HEK293T (cell line): ENCODE measurements around the gene AHNAK.

Experiments used
- ARNT ChIP-seq: fragments of 450-650 bp; IDR thresholded peaks from 2 replicates; pipeline ENCODE4 v1.6.1; 2017; ENCODE audit warnings: mild to moderate bottlenecking
- BHLHE40 ChIP-seq: fragments of 450-650 bp; IDR thresholded peaks from 2 replicates; pipeline ENCODE4 v1.6.1; 2016; ENCODE audit warnings: mild to moderate bottlenecking, moderate library complexity, borderline replicate concordance
- CTBP1 ChIP-seq: fragments of 450-650 bp; IDR thresholded peaks from 2 replicates; pipeline ENCODE4 v1.6.1; 2016; ENCODE audit warnings: borderline replicate concordance
- FOXA1 ChIP-seq: fragments of 450-650 bp; IDR thresholded peaks from 2 replicates; pipeline ENCODE4 v1.6.1; 2016; ENCODE audit warnings: mild to moderate bottlenecking
- FOXK2 ChIP-seq: fragments of 450-650 bp; IDR thresholded peaks from 2 replicates; pipeline ENCODE4 v1.6.1; 2016; ENCODE audit warnings: mild to moderate bottlenecking
- HDGF ChIP-seq: fragments of 450-650 bp; IDR thresholded peaks from 2 replicates; pipeline ENCODE4 v1.6.1; 2017; ENCODE audit warnings: antibody characterized with exemption, borderline replicate concordance
- LEF1 ChIP-seq: fragments of 450-650 bp; IDR thresholded peaks from 2 replicates; pipeline ENCODE4 v1.6.1; 2017; ENCODE audit warnings: mild to moderate bottlenecking, borderline replicate concordance
- NFRKB ChIP-seq: fragments of 450-650 bp; IDR thresholded peaks from 2 replicates; pipeline ENCODE4 v1.6.1; 2016; ENCODE audit warnings: mild to moderate bottlenecking, moderate library complexity
- SP1 ChIP-seq: fragments of 450-650 bp; IDR thresholded peaks from 2 replicates; pipeline ENCODE4 v1.6.1; 2017
- TARDBP ChIP-seq: fragments of 450-650 bp; IDR thresholded peaks from 2 replicates; pipeline ENCODE4 v1.6.1; 2016
- ZNF384 ChIP-seq: fragments of 450-650 bp; IDR thresholded peaks from 2 replicates; pipeline ENCODE4 v1.6.1; 2016

GRCh38 chr11:62556108-62556874 is 9.7 kb upstream of the AHNAK start:
- TF ChIP-seq TARDBP (no peak), FOXA1 (no peak), FOXK2 (no peak), LEF1 (no peak), ARNT (no peak), BHLHE40 (no peak), NFRKB (no peak), HDGF (no peak), ZNF384 (no peak), SP1 (no peak), CTBP1 (no peak)
